HepG2 (cell line): ENCODE results near the gene RNF208. TPM values are rescaled to one million over a fixed set of nuclear protein-coding genes. Genes with fewer than 3 reads are reported as not detected.

Experiments used
- ATAC-seq: fragments of 200-7000 bp; cut with Tn5 transposase; 3 replicates; pipeline ENCODE4 v1.9.1; 2020; ENCODE audit warnings: mild to moderate bottlenecking, moderate library complexity
- BruUV-seq: library from RNA; stranded (reverse); fragments of 400-500 nt; replicated peaks from 2 replicates; lab custom pipeline; 2021; lab: Mats Ljungman, UMichigan
- CTCF ChIA-PET: fragments of 300-600 bp; formaldehyde crosslinking; extraction: SDS; loops from one replicate; lab custom pipeline; 2021; ENCODE audit warnings: low total read pairs, inconsistent platforms, low intra/inter-chr PET ratio; lab: Yijun Ruan, JAX
- POLR2A ChIA-PET: fragments of 350-600 bp; sonication (Branson Sonifier 250); formaldehyde crosslinking; loops from one replicate; lab custom pipeline; 2020; ENCODE audit warnings: antibody characterized with exemption, inconsistent platforms; lab: Yijun Ruan, JAX
- DNase-seq: peaks from one replicate; pipeline ENCODE4 v3.0.0-alpha.2; 2015; ENCODE audit warnings: low spot score
- FAIRE-seq: peaks from 3 replicates; lab custom pipeline; 2011; peaks lifted over from hg19 to GRCh38; lab: Jason Lieb, UNC
- H2AFZ ChIP-seq: one replicate; pipeline ENCODE4 v1.6.1; 2011; ENCODE audit warnings: low read length, inconsistent platforms
- H3K27ac ChIP-seq: fragments of 300-600 bp; 3 replicates; pipeline ENCODE4 v1.8.0; 2011; ENCODE audit warnings: mixed run types, mild to moderate bottlenecking, mixed read lengths, low read length, inconsistent platforms; ENCODE audit not compliant: insufficient read depth; ENCODE audit errors: extremely low read length
- H3K27me3 ChIP-seq, 2 experiments: fragments of 200-600 bp in 1 of 2; 2 replicates in 1 of 2; 3 replicates in 1 of 2; pipeline versions ENCODE4 v1.6.0 to v1.8.0; 2011; ENCODE audit warnings: low read length in 2 of 2, mild to moderate bottlenecking in 2 of 2, moderate library complexity in 2 of 2, inconsistent platforms in 1 of 2; ENCODE audit not compliant: insufficient read depth in 2 of 2, control insufficient read depth in 1 of 2
- H3K36me3 ChIP-seq, 2 experiments: fragments of 200-600 bp in 1 of 2; replicated peaks in 1 of 2; 2 replicates in 1 of 2; 3 replicates in 1 of 2; pipeline versions ENCODE4 v1.5.1 to v1.8.0; 2011; ENCODE audit warnings: low read length in 2 of 2, inconsistent platforms in 1 of 2; ENCODE audit not compliant: insufficient read depth in 2 of 2, control insufficient read depth in 1 of 2
- H3K4me1 ChIP-seq: 2 replicates; pipeline ENCODE4 v1.5.1; 2012; ENCODE audit warnings: low read length, inconsistent platforms; ENCODE audit not compliant: insufficient read depth
- H3K4me2 ChIP-seq: 2 replicates; pipeline ENCODE4 v1.6.0; 2011; ENCODE audit warnings: low read depth, low read length, inconsistent platforms
- H3K4me3 ChIP-seq, 3 experiments: fragments of 200-600 bp in 1 of 3; sonication (generic), shearing (Covaris generic) in 1 of 3; replicated peaks in 1 of 3; 2 replicates each; pipeline ENCODE4 v1.5.1; 2011 to 2016; ENCODE audit warnings: low read length in 3 of 3, inconsistent platforms in 2 of 3, low read depth in 2 of 3, mild to moderate bottlenecking in 2 of 3, control low read depth in 1 of 3, mixed read lengths in 1 of 3; ENCODE audit not compliant: insufficient read depth in 1 of 3
- H3K79me2 ChIP-seq: one replicate; pipeline ENCODE4 v1.6.1; 2011; ENCODE audit warnings: low read length, inconsistent platforms; ENCODE audit not compliant: insufficient read depth
- H3K9ac ChIP-seq: 2 replicates; pipeline ENCODE4 v1.6.0; 2011; ENCODE audit warnings: mild to moderate bottlenecking, low read depth, low read length, inconsistent platforms; ENCODE audit not compliant: insufficient read depth
- H3K9me3 ChIP-seq: 2 replicates; pipeline ENCODE4 v1.5.1; 2012; ENCODE audit warnings: mild to moderate bottlenecking, low read length
- H4K20me1 ChIP-seq: 2 replicates; pipeline ENCODE4 v1.6.0; 2011; ENCODE audit warnings: inconsistent platforms, mild to moderate bottlenecking, low read length, moderate library complexity; ENCODE audit not compliant: insufficient read depth
- HNRNPL ChIP-seq: fragments of 200-400 bp; formaldehyde crosslinking; IDR thresholded peaks from 2 replicates; pipeline ENCODE4 v1.6.1; 2017; ENCODE audit warnings: mild to moderate bottlenecking, low read depth, low read length
- RARG ChIP-seq: sonication (generic); formaldehyde crosslinking; IDR thresholded peaks from 2 replicates; pipeline ENCODE4 v1.4.0; 2020; ENCODE audit warnings: low read depth, mild to moderate bottlenecking, missing genetic modification reagents
- SMYD3 ChIP-seq: sonication (generic); formaldehyde crosslinking; IDR thresholded peaks from 2 replicates; pipeline ENCODE4 v1.8.1; 2023; ENCODE audit warnings: mild to moderate bottlenecking, missing genetic modification reagents
- ZNF333 ChIP-seq: sonication (generic); formaldehyde crosslinking; IDR thresholded peaks from 2 replicates; pipeline ENCODE4 v1.4.0; 2020; ENCODE audit warnings: mild to moderate bottlenecking, missing genetic modification reagents, borderline replicate concordance
- ZNF672 ChIP-seq: sonication (generic); formaldehyde crosslinking; IDR thresholded peaks from 2 replicates; pipeline ENCODE4 v1.8.1; 2022; ENCODE audit warnings: missing genetic modification reagents
- ZSCAN25 ChIP-seq: sonication (generic); formaldehyde crosslinking; IDR thresholded peaks from 2 replicates; pipeline ENCODE4 v1.8.0; 2022; ENCODE audit warnings: mild to moderate bottlenecking, missing genetic modification reagents
- WGBS: methylation state at CpG from one replicate; pipeline ENCODE4 v1.1.6; 2017; ENCODE audit warnings: low lambda C conversion rate; 5-methylcytosine and 5-hydroxymethylcytosine counted together
- in situ Hi-C: cut with HindIII; loops from 2 replicates; pipeline ENCODE4 v1.10.0; 2017; ENCODE audit warnings: low pct_unique_long_range_greater_than_20kb; ENCODE audit not compliant: extremely low pct_ligation_motif_present
- intact Hi-C: fragments of 100-400 bp; cut with micrococcal nuclease; formaldehyde crosslinking; loops from one replicate; pipeline ENCODE4 v1.10.0; 2022; ENCODE audit not compliant: unreplicated experiment
- polyA plus RNA-seq, 8 experiments: library from polyadenylated mRNA; depleted of rRNA in 3 of 8; stranded (reverse) in 7 of 8; unstranded in 1 of 8; fragments of >200 nt; fragmentation: Illumina TruSeq in 4 of 8; extraction: Trizol in 4 of 8; gene quantifications; 2 replicates each; pipeline versions ENCODE4 v1.2.1 to v1.2.3, GENCODE V29; 2011 to 2016; ENCODE audit warnings: low read depth in 4 of 8, missing spikeins in 1 of 8, mixed read lengths in 1 of 8; ENCODE audit not compliant: insufficient read depth in 1 of 8
- total RNA-seq, 5 experiments: library from RNA; depleted of rRNA; stranded (reverse); fragments of >200 nt; fragmentation: Illumina TruSeq; extraction: Trizol; gene quantifications; 2 replicates each; pipeline ENCODE4 v1.2.3, GENCODE V29; 2016; ENCODE audit warnings: low read depth in 1 of 5

Gene RNF208
- total and polyA plus RNA-seq, 2 of the 13 experiments (the other 11 are each of a cell fraction or from before 2014, with no cell fraction given), result 1.6 to 2.1 TPM

GRCh38 chr9:137232101-137232500, 10.1 kb upstream of the RNF208 start:
- intact Hi-C loops, result no loop called here
- 85% methylated on average over 4 of the region's 10 CpGs for WGBS

GRCh38 chr9:137231372-137232039, 9.5 kb upstream of the RNF208 start:
- no TSS peak for BruUV-seq
- 95% methylated on average over 12 of the region's 23 CpGs for WGBS
- H3K27ac ChIP-seq, result peak overlapping the region; percentile 75

More at GRCh38 chr9:137232101-137232500, 10.1 kb upstream of the RNF208 start:
- Histone ChIP-seq H3K36me3 (no peaks in the 10 kb centered on the region), H3K4me3 (no peak overlapping the region), H3K27me3 (no peaks in the 10 kb centered on the region), H3K9ac (no peak overlapping the region), H3K9me3 (no peaks in the 10 kb centered on the region), H3K4me2 (no peak overlapping the region), H4K20me1 (no peaks in the 10 kb centered on the region), H3K27ac (no peak overlapping the region), H3K79me2 (peaks cover 6% of the 10 kb centered on the region)
- BruUV-seq, result no TSS peak
- FAIRE-seq, result no peak
- POLR2A ChIA-PET, result no interaction called here
- CTCF ChIA-PET, result no interaction called here
- ATAC-seq, result no peak
- in situ Hi-C loops, result no loop called here
- DNase-seq, result no peak
- TF ChIP-seq RARG (CRISPR knock-in tag), result no peak
- TF ChIP-seq, all 625 proteins: peak for 0
- H2AFZ ChIP-seq, result no peak overlapping the region
- peaks cover 65% of the 10 kb centered on the region for H3K4me1 ChIP-seq

More at GRCh38 chr9:137231372-137232039, 9.5 kb upstream of the RNF208 start:
- no peaks in the 10 kb centered on the region for H4K20me1 ChIP-seq
- H3K9ac ChIP-seq, result no peak overlapping the region
- no peak for DNase-seq
- no peak for ATAC-seq
- TF ChIP-seq ZSCAN25 (CRISPR knock-in tag) (no peak), ZNF333 (CRISPR knock-in tag) (0 out of 2 replicates have a peak, but pooled peaks have one; percentile 32), SMYD3 (no peak), HNRNPL (0 out of 2 replicates have a peak, but pooled peaks have one; percentile 53), ZNF672 (CRISPR knock-in tag) (0 out of 2 replicates have a peak, but pooled peaks have one; percentile 25)
- POLR2A ChIA-PET, result interaction anchor here (2.3 to 2.7 kb wide), 2 partner anchors 9 to 31 kb away, joined by 12 to 16 read pairs; partner anchors contain the start of genes TPRN and TUBB4B
- intact Hi-C loops, result no loop called here
- H3K27me3 ChIP-seq, result no peaks in the 10 kb centered on the region
- in situ Hi-C loops, result no loop called here
- FAIRE-seq, result no peak
- CTCF ChIA-PET, result no interaction called here
- H3K79me2 ChIP-seq, result peaks cover 4% of the 10 kb centered on the region
- no peak overlapping the region for H2AFZ ChIP-seq
- H3K4me1 ChIP-seq, result peaks cover 65% of the 10 kb centered on the region
- no peaks in the 10 kb centered on the region for H3K9me3 ChIP-seq
- no peak overlapping the region for H3K4me2 ChIP-seq
- H3K4me3 ChIP-seq, result no peak overlapping the region
- no peaks in the 10 kb centered on the region for H3K36me3 ChIP-seq
